Umbilical cord (tissue), 2 donors: ENCODE data around the gene LAGE3. TPM values are rescaled to one million over a fixed set of nuclear protein-coding genes. Genes with fewer than 3 reads are reported as not detected.

Source experiments
- DNase-seq: peaks from one replicate; pipeline ENCODE4 v3.0.0-alpha.2; 2015; ENCODE audit warnings: low spot score
- total RNA-seq: library from RNA; depleted of rRNA; stranded (reverse); fragments of >200 nt; gene quantifications from one replicate; pipeline ENCODE4 v1.2.3, GENCODE V29; 2014; ENCODE audit warnings: low replicate concordance; ENCODE audit not compliant: insufficient read depth

Gene LAGE3
- total RNA-seq, 1 donor from 2014 or later: 14.9 TPM

DNA sequence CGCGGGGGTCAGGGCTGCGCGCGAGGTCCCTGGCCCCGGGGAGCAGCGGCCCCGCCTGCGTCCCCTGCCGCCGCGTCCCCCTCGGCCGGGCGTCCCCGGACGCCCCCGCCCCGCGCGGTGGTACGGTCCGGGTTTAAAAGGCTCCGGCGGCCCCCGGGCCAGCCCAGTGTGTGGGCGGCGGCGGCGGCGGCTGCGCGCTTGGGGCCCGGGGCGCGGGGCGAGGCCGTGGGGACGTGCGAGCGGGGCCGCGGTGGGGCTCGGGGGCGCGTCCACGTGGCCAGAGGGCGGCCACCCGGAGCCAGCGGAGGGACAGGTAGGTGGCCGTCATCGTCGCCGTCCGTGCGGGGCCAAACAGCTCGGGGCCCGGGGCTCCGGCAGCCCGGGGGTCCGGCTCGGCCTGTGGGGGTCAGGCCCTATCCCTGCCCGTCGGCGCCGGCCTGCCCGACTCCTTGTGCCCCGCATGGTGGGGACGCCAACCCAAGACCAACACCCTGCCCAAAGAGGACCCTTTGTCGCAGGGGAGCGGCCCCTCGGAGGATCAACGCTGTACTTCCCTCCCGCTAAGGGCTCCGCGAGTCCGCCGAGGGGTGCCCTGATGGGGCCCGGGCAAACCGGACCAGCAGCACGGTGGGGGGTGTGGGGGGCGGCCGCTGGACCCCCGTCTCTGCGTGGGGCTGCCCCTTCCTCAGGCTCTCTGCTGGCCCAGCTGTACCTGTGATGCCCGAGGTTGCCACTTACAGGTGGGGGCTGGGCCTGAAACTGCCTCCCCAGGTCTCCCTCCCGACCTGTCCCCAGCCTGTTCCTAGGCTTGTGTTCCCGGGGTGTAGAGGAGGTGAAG lies 20.7 kb downstream of the LAGE3 start, which contains the start of gene PLXNA3:
Gene PLXNA3 (plus strand): TSS at position 166 of the 838 bp plus-strand sequence. CDS start 1,903 bp downstream, outside the sequence.
- peak; percentile 17 for DNase-seq

DNA sequence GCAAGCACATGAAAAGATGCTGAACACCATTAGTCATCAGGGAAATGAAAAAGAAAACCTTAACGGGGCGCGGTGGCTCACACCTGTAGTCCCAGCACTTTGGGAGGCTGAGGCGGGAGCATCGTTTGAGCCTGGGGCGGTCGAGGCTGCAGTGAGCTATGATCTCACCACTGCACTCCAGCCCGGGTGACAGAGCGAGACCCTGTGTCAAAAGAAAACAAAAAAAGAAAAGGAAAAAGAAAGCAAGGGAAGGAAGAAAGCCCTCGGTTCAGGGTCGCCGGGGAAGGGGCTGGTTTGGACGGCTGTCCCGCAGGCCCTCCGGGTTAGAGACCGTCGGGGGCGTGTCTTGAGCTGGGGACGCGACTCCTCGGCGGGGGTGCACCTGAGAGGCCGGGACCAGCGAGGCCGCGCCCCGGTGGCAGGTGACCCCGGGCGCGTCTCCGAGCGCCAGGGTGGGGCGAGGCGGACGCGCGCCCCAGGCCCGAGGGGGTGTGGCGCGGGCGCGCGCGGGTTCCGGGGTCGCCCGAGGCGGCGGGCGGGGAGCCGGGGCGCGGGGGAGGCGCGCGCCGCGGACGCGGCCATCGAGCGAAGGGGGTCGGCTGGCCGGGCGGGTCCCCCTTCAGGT lies 21.5 kb downstream of the LAGE3 start:
- DNase-seq: peak; percentile 9

DNA sequence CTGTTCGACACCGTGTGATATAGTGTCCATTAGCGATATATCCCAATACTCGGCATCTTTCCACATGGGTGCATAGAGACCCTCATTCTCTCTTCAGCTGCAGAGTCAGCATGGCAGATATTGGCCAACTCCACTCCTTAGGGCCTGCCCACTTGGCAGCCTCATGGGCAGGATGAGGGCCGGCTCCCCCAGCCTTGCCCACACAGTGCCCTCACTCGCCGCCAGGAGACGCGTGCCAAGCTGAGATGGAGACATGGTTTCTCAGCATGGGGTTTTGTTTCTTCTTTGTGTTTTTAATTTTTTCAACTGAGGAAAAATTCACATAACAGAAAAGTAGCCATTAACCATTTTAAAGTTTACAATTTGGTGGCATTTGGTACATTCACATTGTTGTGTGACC lies 26.3 kb downstream of the LAGE3 start:
- DNase-seq: no peak

DNA sequence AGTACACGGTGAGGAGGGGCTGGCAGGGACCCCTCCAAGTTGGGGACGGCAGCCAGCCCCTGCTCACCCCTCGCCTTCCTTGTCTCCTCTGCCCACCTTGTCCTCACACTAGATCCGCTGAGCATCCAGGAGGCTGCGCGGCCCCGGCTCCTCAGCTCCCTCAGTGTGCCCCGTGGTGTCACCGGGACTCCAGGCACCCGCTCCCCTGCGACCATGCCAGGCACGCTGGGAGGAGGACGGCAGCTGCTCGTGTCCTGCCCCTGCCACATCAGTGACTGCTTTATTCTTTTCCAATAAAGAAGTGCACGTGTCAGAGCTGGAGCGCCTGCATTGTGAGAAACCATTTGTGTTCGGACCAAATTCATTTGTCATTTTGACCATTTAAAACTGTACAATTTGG lies 28.8 kb downstream of the LAGE3 start:
- DNase-seq: no peak

DNA sequence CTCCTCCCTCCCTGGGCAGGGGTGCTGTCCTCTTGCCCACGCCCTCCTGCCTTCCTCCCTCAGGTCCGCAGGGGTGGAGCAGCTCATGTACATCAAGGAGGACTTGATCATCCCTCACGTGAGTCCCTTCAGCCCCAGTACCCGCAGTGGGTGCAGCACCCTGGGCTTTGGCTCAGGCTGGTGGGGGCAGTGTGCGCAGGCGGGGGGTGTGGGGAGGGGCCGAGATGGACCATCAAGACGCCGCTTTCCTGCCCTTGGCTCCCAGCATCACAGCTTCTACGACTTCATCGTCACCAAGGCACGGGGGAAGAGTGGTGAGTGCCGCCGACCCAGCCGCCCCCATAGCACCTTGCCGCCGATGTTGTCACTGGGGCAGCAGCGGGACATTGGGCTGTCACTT lies 29.5 kb downstream of the LAGE3 start:
- DNase-seq: no peak

DNA sequence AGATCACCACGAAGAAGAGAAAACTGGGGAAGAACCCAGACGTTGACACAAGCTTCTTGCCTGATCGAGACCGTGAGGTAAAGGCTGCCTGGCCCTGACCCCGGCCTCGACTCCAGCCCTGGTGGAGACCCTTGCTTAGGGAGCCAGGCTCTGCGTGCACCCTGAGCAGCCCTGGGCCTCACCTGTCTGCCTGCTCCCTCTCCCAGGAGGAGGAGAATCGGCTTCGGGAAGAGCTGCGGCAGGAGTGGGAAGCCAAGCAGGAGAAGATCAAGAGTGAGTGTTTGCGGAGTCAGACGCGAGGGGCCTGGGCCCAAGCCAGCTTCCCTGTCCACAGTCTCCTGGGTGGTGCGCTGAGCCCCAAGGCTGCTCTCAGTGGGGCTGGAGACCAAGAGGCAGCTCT lies 30.6 kb downstream of the LAGE3 start:
- DNase-seq: no peak

DNA sequence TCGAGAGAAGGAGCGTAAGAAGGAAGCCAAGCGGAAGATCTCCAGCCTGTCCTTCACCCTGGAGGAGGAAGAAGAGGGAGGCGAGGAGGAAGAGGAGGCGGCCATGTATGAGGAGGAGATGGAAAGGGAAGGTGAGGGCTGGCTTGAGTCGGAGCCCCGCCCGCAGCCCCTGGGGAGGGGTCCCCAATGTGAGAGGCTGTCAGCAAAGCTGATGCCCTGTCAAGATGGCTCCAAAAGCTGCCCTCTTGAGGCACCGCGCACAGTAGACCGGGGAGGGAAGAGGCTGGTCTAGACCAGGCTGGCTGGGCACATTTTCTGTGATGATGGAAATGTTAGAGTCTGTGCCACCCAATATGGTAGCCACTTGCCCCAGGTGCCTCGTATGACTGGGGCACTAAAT lies 32.7 kb downstream of the LAGE3 start:
- DNase-seq: no peak

DNA sequence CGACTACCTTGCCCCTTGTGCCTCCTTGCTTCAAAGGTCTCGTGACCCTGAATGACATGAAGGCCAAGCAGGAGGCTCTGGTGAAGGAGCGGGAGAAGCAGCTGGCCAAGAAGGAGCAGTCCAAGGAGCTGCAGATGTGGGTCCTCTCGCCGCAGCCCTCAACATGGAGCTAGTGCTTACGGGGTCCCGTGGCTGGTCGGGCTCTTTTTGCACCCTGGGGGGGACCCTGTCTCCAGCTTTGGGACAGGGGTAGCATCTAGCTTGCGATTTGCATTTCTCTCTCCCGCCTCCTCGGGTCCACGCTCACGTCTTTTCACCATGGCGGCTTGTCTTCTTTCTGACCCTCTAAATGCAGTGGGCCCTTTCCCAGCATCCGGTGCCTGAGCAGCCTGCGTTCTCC lies 33.3 kb downstream of the LAGE3 start:
- no peak for DNase-seq

DNA sequence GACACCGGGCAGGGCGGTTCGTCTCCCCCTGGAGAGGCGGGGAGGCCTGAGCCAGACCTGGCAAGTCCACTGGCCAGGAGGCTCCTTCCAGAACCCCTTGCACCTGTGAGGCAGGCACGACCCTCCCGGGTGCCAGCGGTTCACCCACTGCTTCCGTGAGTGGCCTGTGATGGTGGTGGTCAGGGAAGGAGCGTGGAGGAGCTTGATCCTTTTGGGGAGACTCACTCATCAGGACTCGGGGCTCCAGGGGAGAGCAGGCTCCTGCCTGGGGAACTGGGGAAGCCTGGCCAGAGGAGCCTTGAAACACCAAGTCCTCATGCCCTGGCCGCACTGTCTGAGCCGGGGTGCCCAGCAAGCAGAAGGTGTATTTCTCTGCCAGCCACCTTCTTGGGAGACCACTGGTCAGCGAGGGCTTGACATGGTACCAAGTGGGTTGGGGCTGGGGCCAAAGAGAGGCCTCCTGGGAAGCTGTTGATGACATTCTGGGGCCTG lies 34.3 kb downstream of the LAGE3 start:
- DNase-seq: no peak

DNA sequence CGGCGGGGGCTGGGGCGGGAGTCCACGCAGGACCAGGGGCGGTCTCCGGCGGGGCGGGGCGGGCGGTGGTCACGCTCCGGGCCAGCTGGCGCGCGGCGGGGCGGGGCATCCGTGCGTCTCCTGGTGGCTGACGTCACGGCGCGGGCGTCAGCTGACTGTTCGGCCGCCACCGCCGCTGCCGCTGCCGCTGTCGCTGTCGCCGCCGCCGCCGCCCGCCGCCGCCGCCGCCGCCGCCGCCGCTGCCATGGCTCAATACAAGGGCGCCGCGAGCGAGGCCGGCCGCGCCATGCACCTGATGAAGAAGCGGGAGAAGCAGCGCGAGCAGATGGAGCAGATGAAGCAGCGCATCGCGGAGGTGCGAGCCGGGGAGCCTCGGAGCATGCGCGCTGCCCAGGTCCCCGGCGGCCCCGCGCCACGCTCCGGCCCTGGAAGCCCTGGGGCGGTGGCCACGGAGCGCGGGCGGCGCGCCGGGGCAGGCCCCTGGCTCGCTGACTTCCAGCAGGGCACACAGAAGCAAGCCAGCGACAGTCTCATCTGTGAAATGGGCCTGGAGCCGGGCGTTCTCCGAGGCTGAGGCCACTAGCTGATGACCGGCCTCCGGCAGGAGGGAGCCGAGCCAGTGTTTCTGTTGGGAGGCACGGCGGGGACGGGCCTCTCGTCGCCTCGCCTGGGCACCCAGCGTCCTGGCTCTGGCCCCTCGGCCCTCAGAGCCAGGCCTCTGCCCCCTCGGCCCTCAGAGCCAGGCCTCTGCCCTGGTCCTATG lies 34.9 kb downstream of the LAGE3 start, which contains the start of gene FAM50A:
Gene FAM50A (plus strand): TSS at position 150 of the 763 bp plus-strand sequence. CDS start 95 bp downstream, at position 245.
- peak; percentile 65 for DNase-seq

DNA sequence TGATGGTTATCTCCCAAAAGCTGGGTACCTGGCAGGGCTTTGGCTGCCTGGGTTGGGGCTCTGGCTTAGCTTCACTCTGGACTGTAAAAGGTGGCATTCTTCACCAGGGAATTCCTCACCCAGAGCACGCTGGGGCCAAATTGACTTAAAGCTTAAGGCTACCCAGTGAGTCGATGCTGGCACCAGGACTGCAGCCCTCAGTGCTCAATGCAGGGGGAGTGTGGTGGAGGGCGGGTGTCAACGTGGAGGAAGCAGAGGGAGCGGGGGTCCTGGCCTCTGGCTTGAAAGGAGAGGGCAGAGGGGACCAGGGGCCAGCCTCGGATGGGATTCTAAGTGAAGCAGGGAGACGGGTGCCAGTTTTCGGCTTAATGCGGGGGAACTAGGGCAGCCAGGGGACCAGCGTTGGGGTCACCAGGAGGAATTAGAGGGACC lies 35.6 kb downstream of the LAGE3 start:
- no peak for DNase-seq

DNA sequence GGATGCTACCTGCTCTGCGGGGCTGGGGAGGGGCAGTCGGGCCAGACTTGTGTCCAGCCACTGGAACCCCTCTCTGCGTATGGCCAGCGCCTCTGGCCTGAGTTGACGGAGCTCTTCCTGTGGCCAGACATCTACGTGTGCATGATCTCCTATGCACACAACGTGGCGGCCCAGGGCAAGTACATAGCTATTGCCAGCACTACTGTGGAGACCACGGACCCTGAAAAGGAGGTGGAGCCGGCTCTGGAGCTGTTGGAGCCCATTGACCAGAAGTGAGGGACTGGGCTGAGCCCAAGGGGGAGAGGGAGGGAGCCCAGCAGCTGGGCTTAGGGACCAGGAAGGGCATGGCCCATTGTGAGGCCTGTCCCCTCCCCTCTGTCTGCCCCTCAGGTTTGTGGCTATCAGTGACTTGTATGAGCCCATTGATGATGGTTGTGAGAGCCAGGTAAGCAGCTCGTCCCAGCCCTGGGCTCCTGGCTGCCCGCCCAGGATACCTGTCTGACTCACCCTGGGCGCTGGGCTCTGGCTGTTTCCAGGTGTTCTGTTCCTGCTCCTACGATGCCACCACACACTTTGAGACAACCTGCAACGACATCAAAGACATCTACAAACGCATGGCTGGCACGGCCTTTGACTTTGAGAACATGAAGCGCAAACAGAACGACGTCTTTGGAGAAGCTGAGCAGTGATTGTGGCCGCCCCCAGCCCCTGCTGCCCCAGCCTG lies 36.9 kb downstream of the LAGE3 start:
- DNase-seq: no peak

DNA sequence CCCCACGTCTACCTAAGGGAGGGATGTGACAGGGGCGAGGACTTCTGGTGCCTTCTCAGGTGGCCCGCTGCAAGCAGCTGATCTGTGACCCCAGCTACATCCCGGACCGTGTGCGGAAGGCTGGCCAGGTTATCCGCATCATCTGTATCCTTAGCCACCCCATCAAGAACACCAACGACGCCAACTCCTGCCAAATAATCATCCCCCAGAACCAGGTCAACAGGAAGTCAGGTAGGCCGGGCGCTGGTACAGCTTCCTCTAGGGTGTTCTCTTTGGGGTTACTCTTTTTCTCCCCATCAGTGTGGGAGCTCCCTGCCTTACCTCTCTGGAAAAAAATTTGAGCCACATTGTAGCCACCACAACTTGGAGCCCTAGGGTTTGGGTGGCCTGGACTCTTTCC lies 37.5 kb downstream of the LAGE3 start:
- DNase-seq: no peak

DNA sequence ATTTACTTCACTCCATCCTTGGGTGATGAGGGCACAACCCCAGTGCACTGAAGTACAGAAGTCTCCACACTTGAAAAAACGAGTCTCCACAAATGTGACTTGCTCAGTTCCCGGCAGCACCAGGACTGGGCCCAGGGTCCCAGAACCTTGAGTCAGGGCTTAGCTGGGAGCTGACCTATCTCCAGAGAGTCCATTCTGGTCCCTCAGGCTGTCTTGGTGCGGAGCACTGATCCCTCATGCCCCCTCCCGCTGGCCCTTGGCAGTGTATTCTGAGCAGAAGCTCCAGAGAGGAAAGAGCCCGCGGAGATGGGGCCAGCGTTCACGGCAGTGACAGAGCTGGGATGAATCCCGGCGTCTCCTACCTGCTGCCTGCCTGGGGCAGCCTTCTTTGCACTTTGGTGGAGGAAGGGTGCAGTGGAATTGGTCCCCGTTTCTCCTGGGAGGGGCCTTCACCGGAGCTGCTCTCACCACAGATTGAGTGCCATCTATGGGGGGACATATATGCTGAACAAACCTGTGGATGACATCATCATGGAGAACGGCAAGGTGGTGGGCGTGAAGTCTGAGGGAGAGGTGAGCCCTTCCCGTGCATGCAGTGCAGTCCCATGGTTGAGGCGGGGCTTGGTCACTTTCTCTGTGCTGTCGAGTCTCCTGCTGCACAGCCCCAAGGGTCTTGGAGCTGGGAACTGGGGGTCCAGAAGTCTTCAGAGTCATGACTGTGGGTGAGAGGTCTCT lies 38.3 kb downstream of the LAGE3 start:
- DNase-seq: no peak

DNA sequence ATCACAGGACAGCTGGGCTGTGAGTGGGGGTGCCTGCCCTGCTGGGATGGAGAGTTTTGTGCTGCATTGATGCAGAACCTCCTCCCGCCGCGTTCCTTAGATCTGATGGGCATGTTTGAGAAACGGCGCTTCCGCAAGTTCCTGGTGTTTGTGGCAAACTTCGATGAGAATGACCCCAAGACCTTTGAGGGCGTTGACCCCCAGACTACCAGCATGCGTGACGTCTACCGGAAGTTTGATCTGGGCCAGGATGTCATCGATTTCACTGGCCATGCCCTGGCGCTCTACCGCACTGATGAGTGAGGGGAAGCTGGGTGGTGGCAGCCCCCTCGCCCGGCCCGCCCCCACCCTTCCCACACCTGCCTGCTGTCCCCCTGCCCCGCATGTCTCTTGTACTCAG lies 39.2 kb downstream of the LAGE3 start:
- DNase-seq: no peak

DNA sequence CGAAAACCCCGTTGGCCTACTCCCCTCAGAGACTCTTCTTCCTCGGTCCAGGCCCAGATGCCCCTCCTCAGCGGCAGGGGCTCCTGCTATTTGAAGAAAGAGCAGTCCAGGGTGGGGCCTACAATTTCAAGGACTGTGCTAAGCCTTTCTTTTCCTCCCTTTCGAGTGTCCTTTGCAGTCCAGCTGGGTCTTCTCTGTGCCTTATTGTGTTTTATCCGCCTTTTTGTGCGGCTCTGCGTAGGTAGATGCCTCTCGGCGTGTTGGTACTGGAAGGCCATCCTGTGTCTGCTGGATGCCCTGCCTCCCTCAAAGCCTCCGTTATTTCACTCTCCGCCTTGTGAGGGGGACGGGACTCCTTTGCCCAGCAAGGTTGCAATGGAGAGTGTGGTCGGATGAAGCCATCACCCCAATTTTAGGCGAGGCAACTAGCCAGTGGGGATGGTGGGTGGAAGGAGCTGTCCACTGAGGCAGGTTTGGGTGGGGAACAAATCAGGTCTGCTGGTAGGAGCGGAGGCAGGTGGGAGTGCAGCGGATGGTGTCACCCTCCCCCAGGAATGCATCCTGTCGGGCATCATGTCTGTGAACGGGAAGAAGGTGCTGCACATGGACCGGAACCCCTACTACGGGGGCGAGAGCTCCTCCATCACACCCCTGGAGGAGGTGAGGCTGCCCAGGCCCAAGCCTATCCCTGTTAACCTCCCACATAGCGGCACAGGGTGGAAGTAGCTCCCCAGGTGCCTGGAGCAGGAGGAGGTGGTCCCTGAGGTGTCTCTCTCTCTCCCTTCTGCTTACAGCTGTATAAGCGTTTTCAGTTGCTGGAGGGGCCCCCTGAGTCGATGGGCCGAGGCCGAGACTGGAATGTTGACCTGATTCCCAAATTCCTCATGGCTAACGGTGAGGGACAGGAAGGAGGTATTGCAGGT lies 40.8 kb downstream of the LAGE3 start:
- peak; percentile 33 for DNase-seq

DNA sequence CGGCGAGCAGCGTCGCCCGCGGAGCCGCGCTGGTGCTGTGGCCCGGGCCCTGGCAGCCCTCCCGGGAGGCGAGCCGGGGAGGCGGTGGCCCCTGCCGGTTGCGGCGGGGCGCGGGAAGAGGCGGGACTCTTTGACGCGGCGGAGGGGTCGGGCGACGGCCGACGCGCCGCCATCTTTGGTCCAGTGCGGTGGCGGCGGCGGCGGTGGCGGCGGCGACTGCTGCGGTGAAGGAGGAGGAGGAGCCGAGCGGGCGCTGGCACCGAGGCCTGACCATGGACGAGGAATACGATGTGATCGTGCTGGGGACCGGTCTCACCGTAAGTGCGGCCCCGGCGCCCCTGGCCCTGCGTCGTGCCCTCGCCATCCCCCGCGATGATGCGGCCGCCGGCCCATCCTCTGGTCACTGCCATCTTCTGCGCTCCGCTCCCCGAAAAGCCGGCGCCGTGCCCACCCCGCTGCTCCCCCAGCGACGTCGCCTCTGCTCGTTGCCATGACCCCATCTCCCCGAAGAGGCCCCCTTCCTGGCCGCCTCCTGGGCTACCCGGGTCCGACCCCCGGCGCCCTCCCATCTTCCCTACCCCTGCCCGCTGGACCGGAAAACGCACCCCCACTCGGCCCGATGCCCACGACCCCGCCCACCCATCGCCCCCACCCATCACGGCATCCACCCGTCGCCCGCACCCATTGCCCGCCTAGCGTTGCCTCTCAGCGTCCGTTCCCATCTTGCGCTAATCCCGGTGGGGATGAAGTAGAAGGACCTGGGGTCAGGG lies 41.9 kb downstream of the LAGE3 start, which contains the start of gene GDI1:
Gene GDI1 (plus strand): TSS at position 172 of the 770 bp plus-strand sequence. CDS start 101 bp downstream, at position 273.
- DNase-seq: peak; percentile 44

DNA sequence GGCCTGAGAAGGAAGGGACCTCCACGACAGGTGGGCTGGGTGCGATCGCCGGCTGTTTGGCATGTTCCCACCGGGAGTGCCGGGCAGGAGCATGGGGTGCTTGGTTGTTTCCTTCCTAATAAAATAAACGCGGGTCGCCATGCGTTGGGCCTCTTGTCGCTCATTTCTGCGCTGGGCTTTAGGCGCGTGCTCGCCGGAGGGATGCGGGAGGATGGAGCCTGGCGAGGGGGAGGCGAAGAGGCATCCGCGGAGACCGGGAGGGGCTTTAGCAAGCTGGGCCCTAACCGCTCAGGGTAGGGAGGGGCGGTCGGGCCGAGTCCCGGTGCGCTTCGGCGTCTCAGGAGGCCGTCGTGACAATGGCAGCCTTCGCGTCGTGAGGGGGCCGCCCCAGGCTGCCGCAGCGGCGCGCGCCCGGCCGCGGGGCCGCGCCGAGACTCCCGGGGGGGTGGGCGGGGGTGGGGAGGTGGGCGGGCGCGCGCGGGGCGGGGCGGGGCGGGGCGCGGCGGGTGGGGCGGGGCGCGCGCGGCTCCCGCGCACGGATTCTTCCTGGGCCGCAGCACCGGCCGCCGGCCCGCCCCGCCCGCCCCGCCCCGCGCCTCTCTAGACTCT lies 42.6 kb downstream of the LAGE3 start:
- DNase-seq: no peak
